Ishikawa (cell line): ENCODE results near the gene PLEKHA5.

Experiments
- CEBPB ChIP-seq: IDR thresholded peaks from 2 replicates; pipeline ENCODE4 v1.6.1; 2012
- CREB1 ChIP-seq: IDR thresholded peaks from 2 replicates; pipeline ENCODE4 v1.6.1; 2012; ENCODE audit warnings: low read depth
- EGR1 ChIP-seq: IDR thresholded peaks from 2 replicates; pipeline ENCODE4 v1.6.1; 2012
- EP300 ChIP-seq: IDR thresholded peaks from 2 replicates; pipeline ENCODE4 v1.6.1; 2012; ENCODE audit warnings: borderline replicate concordance
- FOXM1 ChIP-seq: IDR thresholded peaks from 2 replicates; pipeline ENCODE4 v1.6.1; 2012; ENCODE audit warnings: low read depth, borderline replicate concordance
- NFIC ChIP-seq: IDR thresholded peaks from 2 replicates; pipeline ENCODE4 v1.6.1; 2012
- RAD21 ChIP-seq: IDR thresholded peaks from 2 replicates; pipeline ENCODE4 v1.6.1; 2012; ENCODE audit warnings: low read depth
- REST ChIP-seq: IDR thresholded peaks from 2 replicates; pipeline ENCODE4 v1.6.1; 2012; ENCODE audit warnings: low read depth, mild to moderate bottlenecking
- TAF1 ChIP-seq: IDR thresholded peaks from 2 replicates; pipeline ENCODE4 v1.6.1; 2012; ENCODE audit warnings: low read depth, mild to moderate bottlenecking
- TCF12 ChIP-seq: IDR thresholded peaks from 2 replicates; pipeline ENCODE4 v1.6.1; 2012; ENCODE audit warnings: low read depth
- TEAD4 ChIP-seq: IDR thresholded peaks from 2 replicates; pipeline ENCODE4 v1.6.1; 2012
- YY1 ChIP-seq: IDR thresholded peaks from 2 replicates; pipeline ENCODE4 v1.6.1; 2012; ENCODE audit warnings: low read depth
- ZBTB7A ChIP-seq: IDR thresholded peaks from 2 replicates; pipeline ENCODE4 v1.6.1; 2012; ENCODE audit warnings: low read depth
- TF ChIP-seq, protein P1 (sequence below): IDR thresholded peaks from 2 replicates; pipeline ENCODE4 v1.6.1; 2012
- TF ChIP-seq, protein P2 (sequence below): IDR thresholded peaks from 2 replicates; pipeline ENCODE4 v1.6.1; 2012

The PLEKHA5 gene

DNA sequence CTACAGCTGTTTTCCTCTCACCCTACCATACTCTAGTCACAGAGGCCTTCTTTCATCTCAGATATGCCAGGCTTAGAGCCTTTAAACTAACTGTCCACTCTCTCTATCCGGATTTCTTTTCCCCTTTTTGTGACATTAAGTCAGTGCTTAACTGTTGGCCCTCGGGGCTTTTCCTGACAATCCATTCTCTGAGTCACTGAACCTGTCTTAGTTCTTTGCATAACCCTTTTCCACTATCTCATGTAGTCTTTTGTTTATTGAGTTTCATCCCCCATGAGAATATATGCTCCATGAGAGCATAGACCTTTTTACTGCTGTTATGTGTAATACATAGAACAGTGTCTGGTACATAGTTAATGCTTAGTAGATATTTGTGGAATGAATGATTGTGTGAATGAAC, 68.7 kb downstream of the PLEKHA5 start:
- TF ChIP-seq TEAD4, result no peak
- TF ChIP-seq TAF1, result no peak
- no peak for TF ChIP-seq REST
- no peak for TF ChIP-seq EGR1
- TF ChIP-seq, protein P1, sequence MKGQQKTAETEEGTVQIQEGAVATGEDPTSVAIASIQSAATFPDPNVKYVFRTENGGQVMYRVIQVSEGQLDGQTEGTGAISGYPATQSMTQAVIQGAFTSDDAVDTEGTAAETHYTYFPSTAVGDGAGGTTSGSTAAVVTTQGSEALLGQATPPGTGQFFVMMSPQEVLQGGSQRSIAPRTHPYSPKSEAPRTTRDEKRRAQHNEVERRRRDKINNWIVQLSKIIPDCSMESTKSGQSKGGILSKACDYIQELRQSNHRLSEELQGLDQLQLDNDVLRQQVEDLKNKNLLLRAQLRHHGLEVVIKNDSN, result no peak
- TF ChIP-seq YY1, result no peak
- no peak for TF ChIP-seq CEBPB
- no peak for TF ChIP-seq ZBTB7A
- no peak for TF ChIP-seq TCF12
- TF ChIP-seq, protein P2, sequence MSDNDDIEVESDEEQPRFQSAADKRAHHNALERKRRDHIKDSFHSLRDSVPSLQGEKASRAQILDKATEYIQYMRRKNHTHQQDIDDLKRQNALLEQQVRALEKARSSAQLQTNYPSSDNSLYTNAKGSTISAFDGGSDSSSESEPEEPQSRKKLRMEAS, result no peak
- no peak for TF ChIP-seq RAD21
- TF ChIP-seq FOXM1, result no peak

GRCh38 chr12:19199332-19199731, 69.8 kb downstream of the PLEKHA5 start:
- no peak for TF ChIP-seq REST
- no peak for TF ChIP-seq CREB1

GRCh38 chr12:19200261-19200660, 70.7 kb downstream of the PLEKHA5 start:
- TF ChIP-seq YY1, result no peak
- no peak for TF ChIP-seq CEBPB
- no peak for TF ChIP-seq RAD21
- TF ChIP-seq, protein P2, result no peak
- no peak for TF ChIP-seq TAF1

DNA sequence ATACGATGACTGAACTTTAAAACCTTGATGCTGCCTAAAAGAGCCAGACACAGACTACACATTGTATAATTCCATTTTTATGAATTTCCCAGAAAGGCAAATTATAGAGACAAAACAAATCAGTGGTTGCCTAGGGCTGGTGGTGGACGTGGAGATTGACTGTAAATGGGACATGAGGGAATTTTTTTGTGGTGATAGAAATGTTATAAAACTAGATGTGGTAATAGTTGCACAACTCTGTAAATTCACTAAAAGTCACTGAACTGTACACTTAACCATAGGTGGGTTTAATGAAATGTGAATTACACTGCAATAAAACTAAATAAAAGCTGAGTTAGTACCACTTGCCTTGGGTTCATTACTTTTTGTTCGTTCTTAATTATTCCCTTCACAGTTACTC, 72.1 kb downstream of the PLEKHA5 start:
- TF ChIP-seq CREB1, result no peak
- no peak for TF ChIP-seq REST
- TF ChIP-seq, protein P2, result no peak
- no peak for TF ChIP-seq TEAD4
- TF ChIP-seq RAD21, result no peak
- TF ChIP-seq FOXM1, result no peak
- TF ChIP-seq EGR1, result no peak
- TF ChIP-seq, protein P1, result no peak
- TF ChIP-seq YY1, result no peak
- no peak for TF ChIP-seq TCF12
- TF ChIP-seq ZBTB7A, result no peak
- no peak for TF ChIP-seq NFIC
- TF ChIP-seq TAF1, result no peak
- no peak for TF ChIP-seq EP300
- no peak for TF ChIP-seq CEBPB

- TF ChIP-seq TEAD4 (no peak), ZBTB7A (no peak), REST (no peak), YY1 (no peak), EP300 (no peak), CREB1 (no peak), EGR1 (no peak), TCF12 (no peak), CEBPB (no peak), FOXM1 (no peak), RAD21 (no peak)
- TF ChIP-seq, protein P1, result no peak
Observed at GRCh38 chr12:19203013-19203412, 73.5 kb downstream of the PLEKHA5 start.
